Mesenchymal stem cell (in vitro differentiated cells and primary cell): ENCODE results near the gene RNF212.

Source experiments
- DNase-seq: peaks from one replicate; pipeline ENCODE4 v3.0.0-alpha.2; 2013
- H2AFZ ChIP-seq: one replicate; pipeline ENCODE4 v1.6.1; 2013; ENCODE audit warnings: low read depth, mild to moderate bottlenecking, control low read depth, inconsistent platforms, low read length, moderate library complexity
- H2AK5ac ChIP-seq: 2 replicates; pipeline ENCODE4 v1.6.1; 2013; ENCODE audit warnings: low read length, moderate library complexity, mild to moderate bottlenecking, inconsistent platforms; ENCODE audit not compliant: severe bottlenecking
- H2BK120ac ChIP-seq: one replicate; pipeline ENCODE4 v1.6.1; 2013; ENCODE audit warnings: low read depth, mild to moderate bottlenecking, inconsistent platforms, low read length, moderate library complexity
- H2BK12ac ChIP-seq, 2 experiments: one replicate each; pipeline ENCODE4 v1.6.1; 2013; ENCODE audit warnings: inconsistent platforms in 2 of 2, low read length in 2 of 2, mild to moderate bottlenecking in 2 of 2, moderate library complexity in 2 of 2, control low read depth in 1 of 2
- H2BK15ac ChIP-seq: one replicate; pipeline ENCODE4 v1.6.1; 2013; ENCODE audit warnings: mild to moderate bottlenecking, low read depth, inconsistent platforms; ENCODE audit not compliant: poor library complexity, severe bottlenecking
- H2BK5ac ChIP-seq: 2 replicates; pipeline ENCODE4 v1.6.1; 2013; ENCODE audit warnings: low read depth, mild to moderate bottlenecking, low read length, control low read depth, inconsistent platforms; ENCODE audit not compliant: poor library complexity, severe bottlenecking
- H3K14ac ChIP-seq, 2 experiments: one replicate each; pipeline ENCODE4 v1.6.1; 2013; ENCODE audit warnings: inconsistent platforms in 2 of 2, low read length in 2 of 2, control low read depth in 1 of 2, mild to moderate bottlenecking in 1 of 2, moderate library complexity in 1 of 2
- H3K18ac ChIP-seq, 2 experiments: one replicate each; pipeline ENCODE4 v1.6.1; 2013; ENCODE audit warnings: inconsistent platforms in 2 of 2, low read length in 2 of 2, control low read depth in 1 of 2, low read depth in 1 of 2, mild to moderate bottlenecking in 1 of 2
- H3K23ac ChIP-seq, 2 experiments: one replicate each; pipeline ENCODE4 v1.6.1; 2013; ENCODE audit warnings: inconsistent platforms in 2 of 2, low read length in 2 of 2, mild to moderate bottlenecking in 2 of 2, moderate library complexity in 2 of 2, control low read depth in 1 of 2
- H3K27ac ChIP-seq: 2 replicates; pipeline ENCODE4 v1.5.1; 2013; ENCODE audit warnings: mild to moderate bottlenecking, moderate library complexity, low read length, control low read depth, inconsistent platforms; ENCODE audit not compliant: poor library complexity, severe bottlenecking
- H3K27me3 ChIP-seq, 2 experiments: 2 replicates each; pipeline versions ENCODE4 v1.6.1 to v1.7.0; 2013; ENCODE audit warnings: low read length in 2 of 2, mild to moderate bottlenecking in 2 of 2, moderate library complexity in 2 of 2, control low read depth in 1 of 2, inconsistent platforms in 1 of 2; ENCODE audit not compliant: control insufficient read depth in 1 of 2, insufficient read depth in 1 of 2
- H3K36me3 ChIP-seq, 2 experiments: 2 replicates each; pipeline versions ENCODE4 v1.6.1 to v1.7.0; 2013; ENCODE audit warnings: low read length in 2 of 2, control low read depth in 1 of 2, inconsistent platforms in 1 of 2, low read depth in 1 of 2, mild to moderate bottlenecking in 1 of 2; ENCODE audit not compliant: insufficient read depth in 2 of 2, control insufficient read depth in 1 of 2
- H3K4ac ChIP-seq, 2 experiments: one replicate each; pipeline ENCODE4 v1.6.1; 2013; ENCODE audit warnings: inconsistent platforms in 2 of 2, low read length in 2 of 2, mild to moderate bottlenecking in 2 of 2, moderate library complexity in 2 of 2, control low read depth in 1 of 2, low read depth in 1 of 2
- H3K4me1 ChIP-seq: 2 replicates; pipeline ENCODE4 v1.6.1; 2013; ENCODE audit warnings: low read depth, low read length, control low read depth; ENCODE audit not compliant: control insufficient read depth, insufficient read depth
- H3K4me2 ChIP-seq: 2 replicates; pipeline ENCODE4 v1.6.1; 2013; ENCODE audit warnings: low read length, mild to moderate bottlenecking, inconsistent platforms; ENCODE audit not compliant: poor library complexity, severe bottlenecking
- H3K4me3 ChIP-seq, 2 experiments: 2 replicates each; pipeline versions ENCODE4 v1.5.1 to v1.7.0; 2013; ENCODE audit warnings: low read length in 2 of 2, mild to moderate bottlenecking in 2 of 2, control low read depth in 1 of 2, low read depth in 1 of 2; ENCODE audit not compliant: insufficient read depth in 1 of 2
- H3K79me1 ChIP-seq: replicated peaks from 2 replicates; pipeline ENCODE4 v1.6.1; 2013; ENCODE audit warnings: mild to moderate bottlenecking, control low read depth, low read length, inconsistent platforms; ENCODE audit not compliant: poor library complexity, severe bottlenecking
- H3K9ac ChIP-seq: 2 replicates; pipeline ENCODE4 v1.7.0; 2013; ENCODE audit warnings: mild to moderate bottlenecking, low read length, moderate library complexity
- H3K9me3 ChIP-seq: 2 replicates; pipeline ENCODE4 v1.7.0; 2013; ENCODE audit warnings: mild to moderate bottlenecking, low read length; ENCODE audit not compliant: control insufficient read depth
- H4K8ac ChIP-seq: one replicate; pipeline ENCODE4 v1.6.1; 2013; ENCODE audit warnings: inconsistent platforms, mild to moderate bottlenecking, low read length, moderate library complexity
- H4K91ac ChIP-seq: one replicate; pipeline ENCODE4 v1.6.1; 2013; ENCODE audit warnings: mild to moderate bottlenecking, low read length, inconsistent platforms
- WGBS: methylation state at CpG from one replicate; pipeline ENCODE4 v1.1.7; 2013; ENCODE audit warnings: mixed read lengths; 5-methylcytosine and 5-hydroxymethylcytosine counted together

RNF212 gene

GRCh38 chr4:1074077-1074476 lies 39.3 kb downstream of the RNF212 start:
- peaks cover 4 to 36% of the 10 kb centered on the region in 2 experiments for H3K27me3 ChIP-seq
- H3K36me3 ChIP-seq = no peaks in the 10 kb centered on the region
- no peak overlapping the region for H2BK120ac ChIP-seq
- no peak overlapping the region for H3K18ac ChIP-seq
- no peak overlapping the region for H2BK5ac ChIP-seq
- no peak overlapping the region for H2BK12ac ChIP-seq
- no peak overlapping the region for H2AK5ac ChIP-seq
- H3K79me1 ChIP-seq = no peaks in the 10 kb centered on the region
- H3K4me1 ChIP-seq = peaks cover 2% of the 10 kb centered on the region
- no peak overlapping the region for H2BK15ac ChIP-seq
- WGBS = 79% methylated on average over 9 of the region's 9 CpGs
- no peak overlapping the region for H3K27ac ChIP-seq
- no peak overlapping the region for H4K91ac ChIP-seq
- H3K9me3 ChIP-seq = no peaks in the 10 kb centered on the region
- no peak overlapping the region for H3K4ac ChIP-seq
- no peak overlapping the region for H3K4me2 ChIP-seq
- H3K14ac ChIP-seq = no peak overlapping the region
- no peak overlapping the region for H3K9ac ChIP-seq
- H3K4me3 ChIP-seq = no peak overlapping the region
- no peak for DNase-seq
- no peak overlapping the region for H3K23ac ChIP-seq
- no peak overlapping the region for H2AFZ ChIP-seq
- no peak overlapping the region for H4K8ac ChIP-seq

- no peak overlapping the region for H3K14ac ChIP-seq
- no peak overlapping the region for H2AK5ac ChIP-seq
- WGBS = 41% methylated on average over 11 of the region's 11 CpGs
These were observed 40.4 kb downstream of the RNF212 start for GRCh38 chr4:1072830-1073446.

GRCh38 chr4:1069394-1069793 lies 44.0 kb downstream of the RNF212 start:
- Histone ChIP-seq H2BK120ac (no peak overlapping the region), H4K8ac (no peak overlapping the region), H3K18ac (no peak overlapping the region), H2BK12ac (no peak overlapping the region), H3K27ac (no peak overlapping the region), H3K9ac (no peak overlapping the region), H3K23ac (no peak overlapping the region), H2AFZ (no peak overlapping the region), H3K27me3 (peaks cover 9 to 33% of the 10 kb centered on the region in 2 experiments), H2BK15ac (no peak overlapping the region), H4K91ac (no peak overlapping the region), H3K4me1 (peaks cover 2% of the 10 kb centered on the region), H3K4me3 (no peak overlapping the region), H3K36me3 (no peaks in the 10 kb centered on the region), H3K4me2 (no peak overlapping the region), H2AK5ac (no peak overlapping the region), H3K9me3 (no peaks in the 10 kb centered on the region), H2BK5ac (no peak overlapping the region), H3K14ac (no peak overlapping the region), H3K4ac (no peak overlapping the region), H3K79me1 (no peaks in the 10 kb centered on the region)
- WGBS = 89% methylated on average over 7 of the region's 7 CpGs
- no peak for DNase-seq

More at GRCh38 chr4:1072830-1073446, 40.4 kb downstream of the RNF212 start:
- no peak overlapping the region for H3K4me2 ChIP-seq
- H3K9me3 ChIP-seq = no peaks in the 10 kb centered on the region
- H2BK5ac ChIP-seq = no peak overlapping the region
- H3K9ac ChIP-seq = no peak overlapping the region
- H3K18ac ChIP-seq = no peak overlapping the region
- no peaks in the 10 kb centered on the region for H3K79me1 ChIP-seq
- no peak overlapping the region for H2BK12ac ChIP-seq
- no peak overlapping the region for H2BK120ac ChIP-seq
- H3K4me1 ChIP-seq = peaks cover 2% of the 10 kb centered on the region
- peaks cover 4 to 36% of the 10 kb centered on the region in 2 experiments for H3K27me3 ChIP-seq
- no peaks in the 10 kb centered on the region for H3K36me3 ChIP-seq
- H2BK15ac ChIP-seq = no peak overlapping the region
- H3K4me3 ChIP-seq = no peak overlapping the region
- no peak overlapping the region for H4K91ac ChIP-seq
- H3K27ac ChIP-seq = no peak overlapping the region
- H3K4ac ChIP-seq = no peak overlapping the region
- H3K23ac ChIP-seq = no peak overlapping the region
- peak; percentile 65 for DNase-seq
- no peak overlapping the region for H4K8ac ChIP-seq
- no peak overlapping the region for H2AFZ ChIP-seq

GRCh38 chr4:1065732-1066131 lies 47.6 kb downstream of the RNF212 start:
- Histone ChIP-seq H3K4me2 (no peak overlapping the region), H4K8ac (no peak overlapping the region)
- WGBS = 65% methylated on average over 3 of the region's 4 CpGs

More at GRCh38 chr4:1065732-1066131, 47.6 kb downstream of the RNF212 start:
- H3K9ac ChIP-seq = no peak overlapping the region
- no peak for DNase-seq
- peaks cover 2% of the 10 kb centered on the region for H3K4me1 ChIP-seq
- no peaks in the 10 kb centered on the region for H3K36me3 ChIP-seq
- no peak overlapping the region for H3K4me3 ChIP-seq
- peaks cover 23 to 56% of the 10 kb centered on the region in 2 experiments for H3K27me3 ChIP-seq
- no peak overlapping the region for H3K4ac ChIP-seq
- H3K79me1 ChIP-seq = no peaks in the 10 kb centered on the region
- no peak overlapping the region for H2AFZ ChIP-seq
- no peak overlapping the region for H2AK5ac ChIP-seq
- no peak overlapping the region for H3K14ac ChIP-seq
- no peak overlapping the region for H2BK5ac ChIP-seq
- H3K27ac ChIP-seq = no peak overlapping the region
- no peak overlapping the region for H2BK12ac ChIP-seq
- no peaks in the 10 kb centered on the region for H3K9me3 ChIP-seq
- no peak overlapping the region for H2BK15ac ChIP-seq
- H3K23ac ChIP-seq = no peak overlapping the region
- H3K18ac ChIP-seq = no peak overlapping the region
- H2BK120ac ChIP-seq = no peak overlapping the region
- no peak overlapping the region for H4K91ac ChIP-seq
